HEK293 (cell line): Measurements from ENCODE around the gene M6PR.
A peak's percentile ranks its signal among the peaks of the same experiment; 100 is the strongest.

ENCODE experiments used
- KLF10 ChIP-seq: fragments of 450-650 bp; IDR thresholded peaks from 2 replicates; pipeline ENCODE4 v1.5.1; 2018; ENCODE audit warnings: missing biosample characterization, mild to moderate bottlenecking, missing genetic modification characterization
- MZF1 ChIP-seq: fragments of 450-650 bp; formaldehyde crosslinking; IDR thresholded peaks from 2 replicates; pipeline ENCODE4 v1.5.1; 2017; ENCODE audit warnings: missing biosample characterization, missing genetic modification characterization, borderline replicate concordance
- PRDM1 ChIP-seq: fragments of 450-650 bp; formaldehyde crosslinking; IDR thresholded peaks from 2 replicates; pipeline ENCODE4; 2016; ENCODE audit warnings: missing biosample characterization, missing genetic modification characterization
- YY1 ChIP-seq: fragments of 450-650 bp; formaldehyde crosslinking; IDR thresholded peaks from 2 replicates; pipeline ENCODE4 v1.5.1; 2018; ENCODE audit warnings: missing biosample characterization, missing genetic modification characterization
- ZBTB17 ChIP-seq: fragments of 450-650 bp; formaldehyde crosslinking; IDR thresholded peaks from 2 replicates; pipeline ENCODE4 v1.5.1; 2016; ENCODE audit warnings: missing biosample characterization, missing genetic modification characterization
- ZFP69B ChIP-seq: fragments of 450-650 bp; formaldehyde crosslinking; IDR thresholded peaks from 2 replicates; pipeline ENCODE4 v1.5.1; 2016; ENCODE audit warnings: missing biosample characterization, missing genetic modification characterization
- ZNF133 ChIP-seq: fragments of 450-650 bp; formaldehyde crosslinking; IDR thresholded peaks from 2 replicates; pipeline ENCODE4 v1.5.1; 2016; ENCODE audit warnings: missing biosample characterization, missing genetic modification characterization
- ZNF19 ChIP-seq: fragments of 450-650 bp; formaldehyde crosslinking; IDR thresholded peaks from 2 replicates; pipeline ENCODE4; 2016; ENCODE audit warnings: missing biosample characterization, missing genetic modification characterization, low read depth
- ZNF274 ChIP-seq, 2 experiments: fragments of 200-500 bp in 1 of 2; fragments of 450-650 bp in 1 of 2; sonication (Bioruptor generic) in 1 of 2; formaldehyde crosslinking in 1 of 2; IDR thresholded peaks; 2 replicates each; pipeline versions ENCODE4 v1.5.1 to v1.6.1; 2014 to 2016; ENCODE audit warnings: borderline replicate concordance in 1 of 2, inconsistent platforms in 1 of 2, low read length in 1 of 2, missing biosample characterization in 1 of 2, missing genetic modification characterization in 1 of 2
- ZNF292 ChIP-seq: fragments of 450-650 bp; formaldehyde crosslinking; IDR thresholded peaks from 2 replicates; pipeline ENCODE4 v1.5.1; 2016; ENCODE audit warnings: low read depth, missing biosample characterization, missing genetic modification characterization, borderline replicate concordance
- ZNF341 ChIP-seq: fragments of 450-650 bp; formaldehyde crosslinking; IDR thresholded peaks from 2 replicates; pipeline ENCODE4; 2016; ENCODE audit warnings: low read depth, missing biosample characterization, missing genetic modification characterization
- ZNF354C ChIP-seq: fragments of 450-650 bp; formaldehyde crosslinking; IDR thresholded peaks from 2 replicates; pipeline ENCODE4 v1.5.1; 2016; ENCODE audit warnings: missing biosample characterization, missing genetic modification characterization, low read depth, borderline replicate concordance
- ZNF391 ChIP-seq: fragments of 450-650 bp; formaldehyde crosslinking; IDR thresholded peaks from 2 replicates; pipeline ENCODE4 v1.5.1; 2016; ENCODE audit warnings: low read depth, missing biosample characterization, missing genetic modification characterization, borderline replicate concordance
- ZNF394 ChIP-seq: fragments of 450-650 bp; formaldehyde crosslinking; IDR thresholded peaks from 2 replicates; pipeline ENCODE4 v1.5.1; 2016; ENCODE audit warnings: missing biosample characterization, missing genetic modification characterization, mild to moderate bottlenecking, moderate library complexity, borderline replicate concordance
- ZNF398 ChIP-seq: fragments of 450-650 bp; formaldehyde crosslinking; IDR thresholded peaks from 2 replicates; pipeline ENCODE4 v1.5.1; 2017; ENCODE audit warnings: missing biosample characterization, missing genetic modification characterization
- ZNF416 ChIP-seq: fragments of 450-650 bp; formaldehyde crosslinking; IDR thresholded peaks from 2 replicates; pipeline ENCODE4 v1.5.1; 2016; ENCODE audit warnings: missing biosample characterization, missing genetic modification characterization
- ZNF473 ChIP-seq: fragments of 450-650 bp; formaldehyde crosslinking; IDR thresholded peaks from 2 replicates; pipeline ENCODE4 v1.5.1; 2017; ENCODE audit warnings: missing biosample characterization, missing genetic modification characterization
- ZNF561 ChIP-seq: fragments of 450-650 bp; IDR thresholded peaks from 2 replicates; pipeline ENCODE4 v1.5.1; 2018; ENCODE audit warnings: missing biosample characterization, missing genetic modification characterization, borderline replicate concordance
- ZNF600 ChIP-seq: fragments of 450-650 bp; formaldehyde crosslinking; IDR thresholded peaks from 2 replicates; pipeline ENCODE4 v1.5.1; 2016; ENCODE audit warnings: missing biosample characterization, missing genetic modification characterization
- ZNF624 ChIP-seq: fragments of 450-650 bp; formaldehyde crosslinking; IDR thresholded peaks from 2 replicates; pipeline ENCODE4 v1.5.1; 2017; ENCODE audit warnings: missing biosample characterization, missing genetic modification characterization
- ZNF629 ChIP-seq: fragments of 450-650 bp; formaldehyde crosslinking; IDR thresholded peaks from 2 replicates; pipeline ENCODE4 v1.5.1; 2017; ENCODE audit warnings: missing biosample characterization, missing genetic modification characterization
- ZNF654 ChIP-seq: fragments of 450-650 bp; formaldehyde crosslinking; IDR thresholded peaks from 2 replicates; pipeline ENCODE4 v1.5.1; 2016; ENCODE audit warnings: low read depth, missing biosample characterization, missing genetic modification characterization
- ZNF658 ChIP-seq: fragments of 450-650 bp; formaldehyde crosslinking; IDR thresholded peaks from 2 replicates; pipeline ENCODE4; 2016; ENCODE audit warnings: missing biosample characterization, missing genetic modification characterization
- ZNF830 ChIP-seq: fragments of 450-650 bp; IDR thresholded peaks from 2 replicates; pipeline ENCODE4 v1.5.0; 2018; ENCODE audit warnings: missing biosample characterization, missing genetic modification characterization, low read depth, mild to moderate bottlenecking, moderate library complexity
- ZNF837 ChIP-seq: fragments of 450-650 bp; formaldehyde crosslinking; IDR thresholded peaks from 2 replicates; pipeline ENCODE4 v1.5.1; 2016; ENCODE audit warnings: missing biosample characterization, missing genetic modification characterization
- ZSCAN16 ChIP-seq: fragments of 450-650 bp; formaldehyde crosslinking; IDR thresholded peaks from 2 replicates; pipeline ENCODE4 v1.5.1; 2016; ENCODE audit warnings: missing biosample characterization, missing genetic modification characterization
- ZSCAN23 ChIP-seq: fragments of 450-650 bp; formaldehyde crosslinking; IDR thresholded peaks from 2 replicates; pipeline ENCODE4 v1.5.1; 2016; ENCODE audit warnings: missing biosample characterization, missing genetic modification characterization
- TF ChIP-seq, protein P1 (sequence below): fragments of 450-650 bp; formaldehyde crosslinking; optimal IDR thresholded peaks from 2 replicates; pipeline ENCODE3; 2016; ENCODE audit warnings: missing biosample characterization, mild to moderate bottlenecking, missing genetic modification characterization
- TF ChIP-seq, protein P2 (sequence below): fragments of 450-650 bp; formaldehyde crosslinking; IDR thresholded peaks from 2 replicates; pipeline ENCODE4 v1.5.1; 2016; ENCODE audit warnings: missing biosample characterization, missing genetic modification characterization
- TF ChIP-seq, protein P3 (sequence below): fragments of 450-650 bp; formaldehyde crosslinking; IDR thresholded peaks from 2 replicates; pipeline ENCODE4 v1.5.1; 2016; ENCODE audit warnings: missing biosample characterization, missing genetic modification characterization
- TF ChIP-seq, protein P4 (sequence below): sonication (generic); formaldehyde crosslinking; IDR thresholded peaks from 2 replicates; pipeline ENCODE4 v1.8.1; 2022; ENCODE audit warnings: mild to moderate bottlenecking, moderate library complexity, missing genetic modification reagents
- TF ChIP-seq, protein P5 (sequence below): fragments of 450-650 bp; formaldehyde crosslinking; IDR thresholded peaks from 2 replicates; pipeline ENCODE4 v1.5.1; 2016; ENCODE audit warnings: missing biosample characterization, missing genetic modification characterization

M6PR gene

GRCh38 chr12:8914716-8915526, 34.5 kb downstream of the M6PR start (continued):
- no peak for TF ChIP-seq ZSCAN16 (tag by site-specific recombination)
- TF ChIP-seq, protein P1, sequence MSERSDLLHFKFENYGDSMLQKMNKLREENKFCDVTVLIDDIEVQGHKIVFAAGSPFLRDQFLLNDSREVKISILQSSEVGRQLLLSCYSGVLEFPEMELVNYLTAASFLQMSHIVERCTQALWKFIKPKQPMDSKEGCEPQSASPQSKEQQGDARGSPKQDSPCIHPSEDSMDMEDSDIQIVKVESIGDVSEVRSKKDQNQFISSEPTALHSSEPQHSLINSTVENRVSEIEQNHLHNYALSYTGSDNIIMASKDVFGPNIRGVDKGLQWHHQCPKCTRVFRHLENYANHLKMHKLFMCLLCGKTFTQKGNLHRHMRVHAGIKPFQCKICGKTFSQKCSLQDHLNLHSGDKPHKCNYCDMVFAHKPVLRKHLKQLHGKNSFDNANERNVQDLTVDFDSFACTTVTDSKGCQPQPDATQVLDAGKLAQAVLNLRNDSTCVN (tag by site-specific recombination) = peak; percentile 39
- TF ChIP-seq, protein P2, sequence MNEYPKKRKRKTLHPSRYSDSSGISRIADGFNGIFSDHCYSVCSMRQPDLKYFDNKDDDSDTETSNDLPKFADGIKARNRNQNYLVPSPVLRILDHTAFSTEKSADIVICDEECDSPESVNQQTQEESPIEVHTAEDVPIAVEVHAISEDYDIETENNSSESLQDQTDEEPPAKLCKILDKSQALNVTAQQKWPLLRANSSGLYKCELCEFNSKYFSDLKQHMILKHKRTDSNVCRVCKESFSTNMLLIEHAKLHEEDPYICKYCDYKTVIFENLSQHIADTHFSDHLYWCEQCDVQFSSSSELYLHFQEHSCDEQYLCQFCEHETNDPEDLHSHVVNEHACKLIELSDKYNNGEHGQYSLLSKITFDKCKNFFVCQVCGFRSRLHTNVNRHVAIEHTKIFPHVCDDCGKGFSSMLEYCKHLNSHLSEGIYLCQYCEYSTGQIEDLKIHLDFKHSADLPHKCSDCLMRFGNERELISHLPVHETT (tag by site-specific recombination) = no peak
- 0 out of 2 replicates have a peak, but pooled peaks have one; percentile 11 for TF ChIP-seq ZNF398 (tag by site-specific recombination)
- no peak for TF ChIP-seq ZSCAN23 (tag by site-specific recombination)
- TF ChIP-seq YY1 (tag by site-specific recombination) = no peak
- no peak for TF ChIP-seq ZNF391 (tag by site-specific recombination)
- peak; percentile 86 for TF ChIP-seq ZNF600
- no peak for TF ChIP-seq ZNF561 (tag by site-specific recombination)
- TF ChIP-seq, protein P3, sequence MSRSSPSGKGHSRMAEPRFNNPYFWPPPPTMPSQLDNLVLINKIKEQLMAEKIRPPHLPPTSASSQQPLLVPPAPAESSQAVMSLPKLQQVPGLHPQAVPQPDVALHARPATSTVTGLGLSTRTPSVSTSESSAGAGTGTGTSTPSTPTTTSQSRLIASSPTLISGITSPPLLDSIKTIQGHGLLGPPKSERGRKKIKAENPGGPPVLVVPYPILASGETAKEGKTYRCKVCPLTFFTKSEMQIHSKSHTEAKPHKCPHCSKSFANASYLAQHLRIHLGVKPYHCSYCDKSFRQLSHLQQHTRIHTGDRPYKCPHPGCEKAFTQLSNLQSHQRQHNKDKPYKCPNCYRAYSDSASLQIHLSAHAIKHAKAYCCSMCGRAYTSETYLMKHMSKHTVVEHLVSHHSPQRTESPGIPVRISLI (tag by site-specific recombination) = no peak
- TF ChIP-seq ZNF654 (tag by site-specific recombination) = no peak
- TF ChIP-seq ZNF354C (tag by site-specific recombination) = no peak
- TF ChIP-seq ZNF416 (tag by site-specific recombination) = no peak
- TF ChIP-seq ZNF629 = no peak
- no peak for TF ChIP-seq ZNF133 (tag by site-specific recombination)
- TF ChIP-seq ZNF624 (tag by site-specific recombination) = no peak
- TF ChIP-seq MZF1 (tag by site-specific recombination) = no peak
- TF ChIP-seq ZNF830 (tag by site-specific recombination) = no peak
- no peak for TF ChIP-seq ZFP69B
- peak; percentile 73 for TF ChIP-seq ZNF341 (tag by site-specific recombination)
- peak; percentile 71 for TF ChIP-seq KLF10 (tag by site-specific recombination)
- TF ChIP-seq, protein P4, sequence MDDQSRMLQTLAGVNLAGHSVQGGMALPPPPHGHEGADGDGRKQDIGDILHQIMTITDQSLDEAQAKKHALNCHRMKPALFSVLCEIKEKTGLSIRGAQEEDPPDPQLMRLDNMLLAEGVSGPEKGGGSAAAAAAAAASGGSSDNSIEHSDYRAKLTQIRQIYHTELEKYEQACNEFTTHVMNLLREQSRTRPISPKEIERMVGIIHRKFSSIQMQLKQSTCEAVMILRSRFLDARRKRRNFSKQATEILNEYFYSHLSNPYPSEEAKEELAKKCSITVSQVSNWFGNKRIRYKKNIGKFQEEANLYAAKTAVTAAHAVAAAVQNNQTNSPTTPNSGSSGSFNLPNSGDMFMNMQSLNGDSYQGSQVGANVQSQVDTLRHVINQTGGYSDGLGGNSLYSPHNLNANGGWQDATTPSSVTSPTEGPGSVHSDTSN = no peak
- TF ChIP-seq ZNF19 (tag by site-specific recombination) = no peak
- TF ChIP-seq ZNF274 (IDR thresholded peaks at IDR 0.05; ENCODE audit: low read length) = no peak
- TF ChIP-seq ZNF274 (tag by site-specific recombination; IDR thresholded peaks at IDR 0.05; ENCODE audit: borderline replicate concordance) = no peak
- TF ChIP-seq PRDM1 (tag by site-specific recombination) = no peak
- no peak for TF ChIP-seq ZNF394 (tag by site-specific recombination)
- peak; percentile 98 for TF ChIP-seq ZBTB17 (tag by site-specific recombination)
- TF ChIP-seq, protein P5, sequence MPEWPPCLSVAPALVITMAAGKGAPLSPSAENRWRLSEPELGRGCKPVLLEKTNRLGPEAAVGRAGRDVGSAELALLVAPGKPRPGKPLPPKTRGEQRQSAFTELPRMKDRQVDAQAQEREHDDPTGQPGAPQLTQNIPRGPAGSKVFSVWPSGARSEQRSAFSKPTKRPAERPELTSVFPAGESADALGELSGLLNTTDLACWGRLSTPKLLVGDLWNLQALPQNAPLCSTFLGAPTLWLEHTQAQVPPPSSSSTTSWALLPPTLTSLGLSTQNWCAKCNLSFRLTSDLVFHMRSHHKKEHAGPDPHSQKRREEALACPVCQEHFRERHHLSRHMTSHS (tag by site-specific recombination) = no peak
- no peak for TF ChIP-seq ZNF292
- TF ChIP-seq ZNF658 (tag by site-specific recombination) = no peak
- TF ChIP-seq ZNF473 (tag by site-specific recombination) = no peak
- no peak for TF ChIP-seq ZNF837 (tag by site-specific recombination)
